ENCODE data around the gene LRRC58. TPM values are rescaled to one million over a fixed set of nuclear protein-coding genes. Genes with fewer than 3 reads are reported as not detected.

LRRC58 gene
- total RNA-seq, 1 donor from 2014 or later = 8.1 TPM

- intact Hi-C loops (cut with DNase I) = no loop called here
Measured at GRCh38 chr3:120289636-120290035, 59.5 kb downstream of the LRRC58 start.

GRCh38 chr3:120286465-120286864 lies 62.7 kb downstream of the LRRC58 start:
- DNase-seq (ENCODE audit: low spot score) = no peak
- intact Hi-C loops (cut with DNase I) = no loop called here

More at GRCh38 chr3:120289636-120290035, 59.5 kb downstream of the LRRC58 start:
- DNase-seq (ENCODE audit: low spot score) = no peak

DNA sequence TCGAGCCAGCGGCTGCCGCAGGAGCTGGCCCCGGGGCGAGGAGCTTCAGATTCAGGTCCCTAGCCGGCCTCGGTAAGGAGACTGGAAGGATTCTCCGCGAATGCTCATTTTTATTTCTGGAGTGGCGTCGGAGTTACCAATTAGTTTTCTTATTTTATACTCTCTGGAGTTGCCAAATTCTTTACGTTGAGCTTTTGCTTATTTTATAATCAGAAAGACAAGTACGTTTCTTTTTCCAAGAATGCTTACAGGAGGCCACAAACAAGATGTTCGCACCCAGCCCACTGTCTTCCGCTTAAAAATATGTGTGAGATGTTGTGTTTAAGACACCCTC lies 63.7 kb downstream of the LRRC58 start:
- DNase-seq (ENCODE audit: low spot score) = no peak
- intact Hi-C loops (cut with DNase I) = no loop called here

DNA sequence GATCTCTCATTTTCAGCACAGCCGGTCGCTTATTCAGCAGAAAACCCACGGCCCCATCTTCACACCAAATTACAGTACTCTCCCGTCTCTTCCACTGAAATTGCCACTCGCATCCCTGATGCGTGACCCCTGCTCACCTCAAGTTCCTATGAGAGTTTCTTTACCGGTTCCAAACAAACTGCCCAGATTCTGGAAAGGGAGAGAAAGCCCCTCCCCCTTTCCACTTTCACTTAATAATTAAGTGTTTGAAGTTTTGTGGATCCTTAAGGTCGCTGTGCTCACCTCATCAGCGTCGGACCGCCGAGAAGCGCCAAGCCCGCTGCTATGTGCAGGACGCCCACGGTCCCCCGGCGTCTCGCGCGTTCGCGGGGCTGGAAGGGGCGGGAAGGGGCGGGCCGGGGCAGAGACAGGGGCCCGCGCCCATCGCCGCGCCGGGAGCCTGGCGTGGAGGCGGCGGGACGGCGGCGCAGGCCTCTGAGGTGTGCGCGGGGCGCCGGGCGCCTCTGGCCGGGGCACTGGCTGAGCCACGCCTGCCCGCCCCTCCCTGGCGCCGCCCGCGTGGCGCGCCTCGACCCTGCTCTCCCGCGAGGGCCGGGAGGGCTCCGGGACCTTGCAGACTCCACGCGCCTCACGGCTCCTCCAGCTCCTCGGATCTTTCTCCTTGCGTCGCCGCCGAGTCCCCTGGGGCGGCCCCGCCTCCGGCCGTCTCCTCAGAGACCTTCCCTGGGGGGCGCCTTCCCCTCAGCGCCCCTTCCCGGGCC lies 64.2 kb downstream of the LRRC58 start, which contains the start of gene GPR156:
Gene GPR156 (minus strand): TSS at position 476 of the 761 bp plus-strand sequence. CDS start 41,124 bp downstream, outside the sequence.
- intact Hi-C loops (cut with DNase I) = no loop called here
- no peak for DNase-seq (ENCODE audit: low spot score)

- DNase-seq (ENCODE audit: low spot score) = no peak
- intact Hi-C loops (cut with DNase I) = no loop called here
Measured at GRCh38 chr3:120281261-120281660, 67.9 kb downstream of the LRRC58 start.

DNA sequence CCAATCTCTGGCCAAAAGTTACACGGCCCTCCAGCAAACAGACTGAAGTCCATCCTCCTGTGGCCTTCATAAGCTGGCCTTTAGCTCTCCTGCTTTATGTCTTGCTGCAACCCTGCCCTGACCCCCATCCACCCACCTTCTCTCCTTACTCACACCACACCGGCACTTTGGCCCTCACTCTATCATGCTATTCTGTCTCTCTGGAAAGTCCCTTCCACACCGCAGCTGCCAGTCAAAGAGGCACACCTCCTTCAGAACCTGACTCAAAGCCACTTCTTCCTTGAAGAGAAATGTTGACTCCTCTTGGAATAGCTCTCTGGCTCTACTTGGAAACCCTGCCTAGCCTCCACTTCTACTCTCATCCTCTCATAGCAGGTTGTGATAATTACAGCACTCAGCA lies 68.6 kb downstream of the LRRC58 start:
- intact Hi-C loops (cut with DNase I) = no loop called here
- DNase-seq (ENCODE audit: low spot score) = no peak

DNA sequence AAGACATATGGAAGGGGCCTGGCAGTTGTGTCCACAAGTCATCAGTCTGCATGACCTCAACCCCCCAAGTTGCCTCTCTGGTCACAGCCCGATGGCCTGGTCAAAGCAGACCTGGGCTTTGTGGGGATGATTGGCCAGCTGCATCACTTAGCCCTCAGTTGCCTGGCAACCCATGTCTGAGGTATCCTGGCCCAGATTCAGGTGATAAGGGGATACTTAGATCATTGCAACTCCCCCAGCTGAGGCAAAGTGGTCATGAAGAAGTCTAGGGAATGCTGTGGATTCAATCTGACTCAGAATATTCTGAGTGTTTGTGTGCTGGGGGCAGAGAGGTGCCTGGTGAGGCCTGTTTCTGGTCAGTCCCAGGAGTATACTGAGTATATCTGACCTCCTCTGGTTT lies 69.1 kb downstream of the LRRC58 start:
- no peak for DNase-seq (ENCODE audit: low spot score)
- intact Hi-C loops (cut with DNase I) = no loop called here

DNA sequence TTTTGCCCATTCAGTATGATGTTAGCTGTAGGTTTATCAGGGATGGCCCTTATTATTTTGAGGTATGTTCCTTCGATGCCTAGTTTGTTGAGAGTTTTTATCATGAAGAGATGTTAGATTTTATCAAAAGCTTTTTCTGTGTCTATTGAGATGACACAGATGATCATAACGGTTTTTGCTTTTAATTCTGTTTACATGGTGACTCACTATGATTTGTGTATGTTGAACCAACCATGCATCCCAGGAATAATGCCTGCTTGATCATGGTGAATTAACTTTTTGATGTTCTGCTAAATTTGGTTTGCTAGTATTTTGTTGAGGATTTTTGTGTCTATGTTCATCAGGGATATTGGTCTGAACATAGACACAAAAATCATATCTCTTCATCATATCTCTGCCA lies 72.4 kb downstream of the LRRC58 start:
- no peak for DNase-seq (ENCODE audit: low spot score)
- intact Hi-C loops (cut with DNase I) = no loop called here

DNA sequence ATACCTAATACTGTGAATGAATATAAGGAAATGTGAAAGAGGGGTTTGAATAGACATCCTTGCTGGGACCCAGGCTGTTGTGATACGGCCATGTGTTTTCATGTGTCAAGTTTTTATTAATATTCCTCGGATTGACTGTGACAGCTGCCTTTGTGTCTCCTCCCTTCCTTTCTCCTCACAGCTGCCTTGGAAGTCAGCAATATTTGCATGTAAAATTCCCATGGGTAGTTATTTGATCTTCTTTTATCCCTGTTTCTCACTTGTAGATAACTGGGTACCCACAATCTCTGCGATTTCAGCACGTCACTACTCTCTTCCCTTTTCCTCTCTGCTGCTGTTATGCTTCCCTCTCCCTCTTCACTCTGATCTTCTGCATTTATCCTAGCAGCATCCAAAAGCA lies 73.5 kb downstream of the LRRC58 start:
- intact Hi-C loops (cut with DNase I) = no loop called here

DNA sequence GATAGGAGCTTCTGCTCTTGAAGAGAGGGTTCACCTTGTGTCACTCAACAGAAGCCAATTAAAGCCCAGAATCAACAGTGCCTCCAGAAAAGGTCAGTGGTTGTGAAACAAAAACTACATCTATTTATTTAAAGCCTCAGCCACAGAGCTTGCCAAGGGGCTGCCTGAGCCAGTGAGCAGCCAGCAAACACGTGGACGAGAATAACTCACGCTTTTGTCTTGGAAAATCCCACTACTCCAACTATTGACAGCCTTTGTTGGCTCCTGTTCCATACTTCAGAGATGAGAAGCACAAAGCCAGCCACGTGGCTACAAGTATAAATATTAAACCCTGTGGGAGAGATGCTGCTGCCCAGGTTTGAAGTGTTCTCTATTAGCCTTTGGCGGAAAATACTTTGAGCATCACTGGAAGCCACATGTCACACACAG lies 74.4 kb downstream of the LRRC58 start:
- intact Hi-C loops (cut with DNase I) = no loop called here
- no peak for DNase-seq (ENCODE audit: low spot score)

More for the DNA sequence above, 73.5 kb downstream of the LRRC58 start:
- DNase-seq (ENCODE audit: low spot score) = no peak

Other genes with a start within 250 kb of the LRRC58 start
- 0.11 TPM for gene GPR156, start 64.1 kb downstream of the LRRC58 start, total RNA-seq
- gene FSTL1, start 101.6 kb upstream of the LRRC58 start, total RNA-seq = 140 TPM
- gene NDUFB4, start 247.0 kb upstream of the LRRC58 start, total RNA-seq = 360 TPM